Upper lobe of left lung (tissue), 6 donors: ENCODE measurements around the gene PGS1. TPM values are rescaled to one million over a fixed set of nuclear protein-coding genes. Genes with fewer than 3 reads are reported as not detected.
A peak's percentile ranks its signal among the peaks of the same experiment; 100 is the strongest.

ENCODE experiments used
- ATAC-seq, 2 donors: fragments of 200-7000 bp; cut with Tn5 transposase; one replicate each; pipeline ENCODE4 v1.9.1; 2022; ENCODE audit warnings: mild to moderate bottlenecking in 2 of 2, moderate library complexity in 2 of 2; ENCODE audit not compliant: low FRiP score in 2 of 2
- DNase-seq, 2 donors: peaks; one replicate each; pipeline ENCODE4 v3.0.0-alpha.2; 2019 to 2020
- H3K27ac ChIP-seq, 4 donors: fragments of 200-600 bp; sonication (generic); one replicate each; pipeline ENCODE4 v1.5.1; 2016 to 2019
- H3K27me3 ChIP-seq, 4 donors: fragments of 200-600 bp; sonication (generic); one replicate each; pipeline ENCODE4 v1.5.1; 2017 to 2019
- H3K36me3 ChIP-seq, 4 donors: fragments of 200-600 bp; sonication (generic); one replicate each; pipeline ENCODE4 v1.5.1; 2016 to 2019
- H3K4me1 ChIP-seq, 4 donors: fragments of 200-600 bp; sonication (generic); one replicate each; pipeline ENCODE4 v1.5.1; 2018 to 2019
- H3K4me3 ChIP-seq, 4 donors: fragments of 200-600 bp; sonication (generic); one replicate each; pipeline ENCODE4 v1.5.1; 2017 to 2019; ENCODE audit warnings: mild to moderate bottlenecking in 2 of 4, moderate library complexity in 1 of 4
- H3K9me3 ChIP-seq, 4 donors: fragments of 200-600 bp; sonication (generic); one replicate each; pipeline ENCODE4 v1.5.1; 2018 to 2019
- EP300 ChIP-seq, 4 donors: sonication (generic); formaldehyde crosslinking; IDR thresholded peaks; one replicate each; pipeline ENCODE4 v1.5.1; 2017; ENCODE audit warnings: antibody characterized with exemption in 4 of 4, control low read depth in 2 of 4
- POLR2A ChIP-seq, 4 donors: fragments of 450-650 bp; IDR thresholded peaks; one replicate each; pipeline ENCODE4 v1.5.1; 2016 to 2017; ENCODE audit warnings: antibody characterized with exemption in 4 of 4, mild to moderate bottlenecking in 2 of 4
- POLR2AphosphoS5 ChIP-seq, 2 donors: sonication (generic); formaldehyde crosslinking; IDR thresholded peaks; one replicate each; pipeline ENCODE4 v1.5.1; 2017; ENCODE audit warnings: antibody characterized with exemption in 2 of 2
- WGBS, 2 donors: methylation state at CpG; one replicate each; pipeline ENCODE4 v1.1.5; 2017 to 2018; 5-methylcytosine and 5-hydroxymethylcytosine counted together
- total RNA-seq, 6 donors: library from RNA; depleted of rRNA in 4 of 6; stranded (reverse); fragments of >200 nt in 4 of 6; gene quantifications; one replicate each; pipeline versions ENCODE4 v1.1.0 to v1.2.1, GENCODE V29; 2016 to 2021
- TF ChIP-seq, protein P1 (sequence below), 6 experiments: fragments of 450-650 bp in 4 of 6; fragments of 200-600 bp in 2 of 6; sonication (generic) in 2 of 6; IDR thresholded peaks; one replicate each; pipeline ENCODE4 v1.5.1; 2016 to 2019; ENCODE audit warnings: antibody characterized with exemption in 6 of 6
- donor health status: DM: no; HTN: no; CAD: no; lungs with moderate emphysema.
- donor health status: DM: no; HTN: yes; CAD: no; lungs with severe emphysema.

Gene PGS1
- total RNA-seq, 6 donors from 2014 or later = 79.2 to 348 (median 92.3) TPM

DNA sequence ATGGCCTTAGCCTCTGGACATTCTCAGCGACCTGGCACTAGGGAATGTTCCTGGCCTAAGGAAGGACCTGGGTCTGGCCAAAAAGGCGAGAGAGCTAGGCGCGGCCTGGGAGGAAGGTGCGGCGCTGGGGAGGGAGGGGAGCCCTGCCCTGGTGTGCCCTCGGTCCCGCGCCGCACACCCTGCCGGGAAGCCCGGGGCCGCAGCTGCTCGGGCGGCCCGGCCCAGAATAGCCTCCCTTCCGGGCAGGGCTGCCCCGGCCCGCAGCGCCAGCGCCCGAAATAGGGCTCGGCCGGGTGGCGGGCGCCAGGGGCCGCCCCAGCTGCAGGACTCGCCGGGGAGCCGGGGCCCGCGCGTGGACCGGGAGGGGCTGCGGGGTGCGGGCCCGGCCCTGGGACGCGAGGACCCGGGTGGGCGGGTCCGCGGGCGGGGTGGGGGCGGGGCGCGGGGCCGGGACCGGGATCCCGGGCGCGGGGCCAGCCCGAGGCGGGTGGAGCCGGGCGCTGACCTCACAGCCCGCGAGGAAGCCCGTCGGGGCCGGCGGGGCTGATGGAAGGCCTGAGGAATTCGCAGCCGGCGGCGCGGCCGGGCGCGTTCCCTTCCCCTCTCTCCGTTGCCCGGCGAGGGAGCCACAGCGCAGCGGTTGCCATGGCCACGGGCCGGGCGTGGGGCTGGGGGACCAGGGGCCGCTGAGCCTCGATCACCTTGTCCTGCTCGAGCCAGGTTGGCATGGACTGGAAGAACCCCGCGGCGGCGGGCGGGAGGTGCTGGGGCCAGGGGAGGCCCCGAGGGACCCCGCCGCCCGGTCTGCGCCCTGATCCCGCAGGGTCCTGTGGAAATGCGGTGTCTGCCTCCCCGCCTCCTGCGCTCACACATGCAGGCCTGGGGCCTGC, 36.6 kb upstream of the PGS1 start:
- DNase-seq = peak; percentile 78 to 96
- H3K4me3 ChIP-seq = peak overlapping the region; percentile 22 to 51 (median 45)
- H3K9me3 ChIP-seq = no peaks in the 10 kb centered on the region
- peaks cover 51 to 61% (median 60%) of the 10 kb centered on the region in 4 donors for H3K4me1 ChIP-seq
- ATAC-seq = peak; percentile 52 to 81
- peak overlapping the region; percentile 93 to 96 (median 94) for H3K27ac ChIP-seq
- H3K27me3 ChIP-seq = no peaks in the 10 kb centered on the region
- WGBS, 2 donors = 5 to 12% methylated on average over 26 to 35 of the region's 95 CpGs
- H3K36me3 ChIP-seq = no peaks in the 10 kb centered on the region
- TF ChIP-seq POLR2A (IDR thresholded peaks at IDR 0.05) (peak in 2 of 4 donors; percentile 19 to 81), POLR2AphosphoS5 (IDR thresholded peaks at IDR 0.05) (peak; percentile 47 to 51), EP300 (IDR thresholded peaks at IDR 0.05) (peak in 3 of 4 donors; percentile 52 to 85 (median 55))
- TF ChIP-seq, protein P1, sequence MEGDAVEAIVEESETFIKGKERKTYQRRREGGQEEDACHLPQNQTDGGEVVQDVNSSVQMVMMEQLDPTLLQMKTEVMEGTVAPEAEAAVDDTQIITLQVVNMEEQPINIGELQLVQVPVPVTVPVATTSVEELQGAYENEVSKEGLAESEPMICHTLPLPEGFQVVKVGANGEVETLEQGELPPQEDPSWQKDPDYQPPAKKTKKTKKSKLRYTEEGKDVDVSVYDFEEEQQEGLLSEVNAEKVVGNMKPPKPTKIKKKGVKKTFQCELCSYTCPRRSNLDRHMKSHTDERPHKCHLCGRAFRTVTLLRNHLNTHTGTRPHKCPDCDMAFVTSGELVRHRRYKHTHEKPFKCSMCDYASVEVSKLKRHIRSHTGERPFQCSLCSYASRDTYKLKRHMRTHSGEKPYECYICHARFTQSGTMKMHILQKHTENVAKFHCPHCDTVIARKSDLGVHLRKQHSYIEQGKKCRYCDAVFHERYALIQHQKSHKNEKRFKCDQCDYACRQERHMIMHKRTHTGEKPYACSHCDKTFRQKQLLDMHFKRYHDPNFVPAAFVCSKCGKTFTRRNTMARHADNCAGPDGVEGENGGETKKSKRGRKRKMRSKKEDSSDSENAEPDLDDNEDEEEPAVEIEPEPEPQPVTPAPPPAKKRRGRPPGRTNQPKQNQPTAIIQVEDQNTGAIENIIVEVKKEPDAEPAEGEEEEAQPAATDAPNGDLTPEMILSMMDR (IDR thresholded peaks at IDR 0.05) = peak in 4 of 6 experiments; percentile 5 to 30 (median 20)

DNA sequence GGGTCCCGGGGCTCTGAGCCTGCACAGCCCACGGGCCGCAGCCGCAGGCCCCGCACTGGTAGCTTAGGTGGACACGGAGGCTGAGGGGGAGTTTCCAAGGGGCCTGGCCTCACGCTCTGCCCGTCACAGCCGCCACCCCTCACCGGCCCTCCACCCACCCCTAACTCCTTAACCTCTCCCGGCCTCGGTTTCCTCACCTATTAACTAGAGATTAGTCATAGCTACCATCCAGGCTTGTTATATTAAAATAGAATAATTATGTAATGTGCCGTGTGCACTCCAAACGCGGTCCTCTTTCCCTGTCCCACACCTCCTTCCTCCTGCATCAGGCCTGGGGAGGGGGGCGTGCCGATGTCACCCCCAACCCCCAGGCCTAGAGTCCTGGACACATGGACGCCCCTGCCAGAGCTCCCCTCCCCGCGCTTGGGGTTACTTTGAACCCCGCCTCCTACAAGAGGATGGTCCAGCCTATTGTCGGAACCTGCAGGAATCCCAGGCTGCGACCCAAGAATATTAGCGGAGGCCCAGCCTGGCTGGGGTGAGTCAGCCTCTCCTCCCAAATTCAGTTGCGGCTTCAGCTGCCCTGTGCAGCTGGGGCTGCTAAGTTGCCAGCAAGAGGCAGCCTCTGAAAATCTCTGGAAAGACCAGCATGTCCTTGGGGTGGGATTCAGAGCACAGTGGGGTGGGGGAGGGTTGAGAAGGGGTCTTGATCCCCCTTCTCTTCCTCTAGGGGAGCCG, 35.8 kb upstream of the PGS1 start:
- DNase-seq = peak in 1 of 2 donors; percentile 63
- 35 to 41% methylated on average over 12 to 26 of the region's 26 CpGs for WGBS, 2 donors

DNA sequence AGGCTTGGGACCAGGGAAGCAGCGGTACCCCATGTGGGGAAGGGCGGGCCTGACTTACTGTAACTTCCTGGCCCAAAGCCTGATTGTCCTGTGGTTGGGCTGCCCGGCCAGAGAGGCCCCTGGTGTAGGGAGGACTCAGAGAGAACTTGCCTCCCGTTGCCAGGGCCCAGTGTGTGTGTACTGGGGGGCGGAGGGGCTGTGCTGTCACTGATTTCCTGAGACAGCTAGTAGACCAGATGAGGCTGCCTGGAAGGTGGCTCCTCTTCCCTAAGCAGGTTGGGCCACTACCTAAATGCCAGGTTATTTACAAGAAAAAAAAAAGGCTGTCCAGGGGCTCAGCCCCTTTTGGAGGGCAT, 35.3 kb upstream of the PGS1 start:
- no peaks in the 10 kb centered on the region for H3K9me3 ChIP-seq
- H3K27ac ChIP-seq = peak overlapping the region; percentile 93 to 96 (median 94)
- ATAC-seq (peak; percentile 67 to 77), DNase-seq (peak in 1 of 2 donors; percentile 87)
- 0 to 8% methylated on average over 2 to 5 of the region's 5 CpGs for WGBS, 2 donors
- peak overlapping the region in 1 of 4 donors; percentile 51 for H3K4me3 ChIP-seq
- H3K27me3 ChIP-seq = no peaks in the 10 kb centered on the region
- H3K36me3 ChIP-seq = no peaks in the 10 kb centered on the region
- H3K4me1 ChIP-seq = peaks cover 59 to 72% (median 67%) of the 10 kb centered on the region in 4 donors
- TF ChIP-seq POLR2AphosphoS5 (IDR thresholded peaks at IDR 0.05) (peak in 1 of 2 donors; percentile 82), EP300 (IDR thresholded peaks at IDR 0.05) (peak in 3 of 4 donors; percentile 10 to 50 (median 23)), POLR2A (IDR thresholded peaks at IDR 0.05) (peak in 1 of 4 donors; percentile 32)
- TF ChIP-seq, protein P1 (IDR thresholded peaks at IDR 0.05) = no peak

More for the DNA sequence above, 35.8 kb upstream of the PGS1 start:
- no peaks in the 10 kb centered on the region for H3K36me3 ChIP-seq
- peak overlapping the region; percentile 22 to 51 (median 45) for H3K4me3 ChIP-seq
- TF ChIP-seq POLR2AphosphoS5 (IDR thresholded peaks at IDR 0.05) = peak in 1 of 2 donors; percentile 21
- TF ChIP-seq, protein P1 (IDR thresholded peaks at IDR 0.05) = no peak
- no peak for TF ChIP-seq POLR2A (IDR thresholded peaks at IDR 0.05)
- peak in 1 of 4 donors; percentile 33 for TF ChIP-seq EP300 (IDR thresholded peaks at IDR 0.05)
- no peaks in the 10 kb centered on the region for H3K27me3 ChIP-seq
- peak overlapping the region; percentile 93 to 96 (median 94) for H3K27ac ChIP-seq
- ATAC-seq = peak; percentile 21 to 78
- no peaks in the 10 kb centered on the region for H3K9me3 ChIP-seq
- peaks cover 59 to 69% (median 62%) of the 10 kb centered on the region in 4 donors for H3K4me1 ChIP-seq

DNA sequence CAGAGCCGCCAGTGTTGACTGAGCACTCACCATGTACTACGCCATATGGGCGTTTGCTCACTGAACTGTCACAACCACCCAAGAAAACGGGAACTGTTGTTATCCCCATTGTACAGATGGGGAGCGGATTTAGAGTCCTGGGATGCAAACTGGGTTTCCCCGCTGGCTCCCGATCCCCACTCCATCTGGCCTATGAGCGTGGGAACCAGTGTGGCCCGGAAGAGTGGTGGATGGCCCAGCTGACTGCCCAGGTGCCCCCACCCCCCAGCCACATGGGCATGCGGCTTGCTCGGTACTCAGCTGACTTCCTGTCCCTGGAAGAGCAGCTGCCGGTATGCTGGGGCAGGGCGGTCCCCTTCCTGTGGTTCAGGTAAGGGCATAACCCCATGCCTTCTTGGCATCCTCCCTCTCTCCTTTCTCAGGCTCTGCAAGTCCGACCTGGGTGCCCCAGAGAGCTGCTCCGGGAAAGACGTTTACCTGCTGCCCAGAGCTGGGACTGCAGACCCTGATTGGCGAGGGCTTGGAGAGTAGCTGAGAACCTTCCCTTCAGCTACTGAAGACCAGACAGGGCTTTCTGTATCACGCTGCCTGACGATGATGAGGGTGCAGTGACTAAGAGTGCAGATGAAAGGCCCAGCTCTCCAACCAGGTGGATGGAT, 34.8 kb upstream of the PGS1 start:
- TF ChIP-seq POLR2AphosphoS5 (IDR thresholded peaks at IDR 0.05) (peak; percentile 78 to 91), EP300 (IDR thresholded peaks at IDR 0.05) (peak; percentile 78 to 97 (median 87)), POLR2A (IDR thresholded peaks at IDR 0.05) (no peak)
- TF ChIP-seq, protein P1 (IDR thresholded peaks at IDR 0.05) = peak in 1 of 6 experiments; percentile 12
- DNase-seq (peak in 1 of 2 donors; percentile 89), ATAC-seq (peak in 1 of 2 donors; percentile 66)
- H3K27me3 ChIP-seq = no peaks in the 10 kb centered on the region
- H3K4me1 ChIP-seq = peaks cover 59 to 71% (median 67%) of the 10 kb centered on the region in 4 donors
- H3K4me3 ChIP-seq = no peak overlapping the region
- no peaks in the 10 kb centered on the region for H3K9me3 ChIP-seq
- 45 to 46% methylated on average over 11 to 19 of the region's 19 CpGs for WGBS, 2 donors
- peak overlapping the region; percentile 93 to 96 (median 94) for H3K27ac ChIP-seq
- H3K36me3 ChIP-seq = no peaks in the 10 kb centered on the region
